ENCODE data around the gene SYT6. TPM values are rescaled to one million over a fixed set of nuclear protein-coding genes. Genes with fewer than 3 reads are reported as not detected.

SYT6 gene
- total RNA-seq, 1 experiment from 2014 or later: not detected

DNA sequence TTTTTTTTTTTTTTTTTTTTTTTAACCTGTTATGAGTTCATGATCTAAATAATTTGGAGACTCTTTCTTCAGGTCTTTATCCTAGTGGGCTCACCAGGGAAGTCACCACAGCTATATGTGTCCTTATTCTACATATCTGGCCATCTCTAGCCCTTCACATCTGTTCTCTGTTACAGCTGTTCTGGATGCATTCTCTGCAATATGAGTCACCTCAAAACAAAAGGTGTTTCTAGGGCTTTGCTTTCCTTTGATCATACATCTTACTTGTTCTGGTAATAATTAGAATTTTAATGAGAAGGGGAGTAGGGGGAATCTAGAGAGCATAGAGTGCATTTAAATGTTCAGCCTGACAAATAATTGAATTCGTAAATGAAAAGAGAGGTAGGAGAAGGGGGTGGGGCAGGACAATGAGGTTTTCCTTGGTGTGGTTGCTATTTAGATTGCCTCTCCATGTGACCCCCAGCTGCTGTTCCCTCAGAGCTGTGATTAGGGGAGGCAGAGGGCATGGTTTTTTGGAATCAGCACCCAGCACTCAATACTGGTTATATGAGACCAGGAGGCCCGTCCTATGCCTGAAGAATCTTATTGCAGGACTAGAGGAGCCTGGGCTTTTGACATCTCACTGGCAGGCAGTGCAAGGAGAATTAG lies 8.0 kb downstream of the SYT6 start:
- H3K4me3 ChIP-seq (ENCODE audit: low read depth in 2 of 2, low read length in 2 of 2): no peak overlapping the region
- H3K27ac ChIP-seq (ENCODE audit: low read length): no peak overlapping the region
- no peaks in the 10 kb centered on the region for H3K9me3 ChIP-seq (ENCODE audit: control insufficient read depth, insufficient read depth, low read depth, low read length)
- ATAC-seq (no peak), DNase-seq (ENCODE audit: low read depth, low spot score) (no peak)
- no TSS peak for BruUV-seq (replicated peaks)
- CTCF ChIA-PET: no interaction called here
- H3K27me3 ChIP-seq (ENCODE audit: control insufficient read depth, insufficient read depth, low read length): no peaks in the 10 kb centered on the region
- intact Hi-C loops (cut with micrococcal nuclease; ENCODE audit: unreplicated experiment): no loop called here
- in situ Hi-C loops (cut with HindIII; ENCODE audit: low pct_unique_long_range_greater_than_20kb, low sequenced_read_pairs): no loop called here
- POLR2A ChIA-PET: no interaction called here
- no peaks in the 10 kb centered on the region for H3K36me3 ChIP-seq (ENCODE audit: control insufficient read depth, insufficient read depth, low read length)
- no peaks in the 10 kb centered on the region for H3K4me1 ChIP-seq (ENCODE audit: control insufficient read depth, insufficient read depth, low read length)
- TF ChIP-seq SIN3A (IDR thresholded peaks at IDR 0.05; ENCODE audit: borderline replicate concordance, insufficient read depth, low read depth, low read length) (no peak), TCF7L2 (IDR thresholded peaks at IDR 0.05; ENCODE audit: low read depth, low read length) (no peak), POLR2AphosphoS5 (IDR thresholded peaks at IDR 0.05; ENCODE audit: low read depth, low read length) (no peak)
- TF ChIP-seq, protein P1, sequence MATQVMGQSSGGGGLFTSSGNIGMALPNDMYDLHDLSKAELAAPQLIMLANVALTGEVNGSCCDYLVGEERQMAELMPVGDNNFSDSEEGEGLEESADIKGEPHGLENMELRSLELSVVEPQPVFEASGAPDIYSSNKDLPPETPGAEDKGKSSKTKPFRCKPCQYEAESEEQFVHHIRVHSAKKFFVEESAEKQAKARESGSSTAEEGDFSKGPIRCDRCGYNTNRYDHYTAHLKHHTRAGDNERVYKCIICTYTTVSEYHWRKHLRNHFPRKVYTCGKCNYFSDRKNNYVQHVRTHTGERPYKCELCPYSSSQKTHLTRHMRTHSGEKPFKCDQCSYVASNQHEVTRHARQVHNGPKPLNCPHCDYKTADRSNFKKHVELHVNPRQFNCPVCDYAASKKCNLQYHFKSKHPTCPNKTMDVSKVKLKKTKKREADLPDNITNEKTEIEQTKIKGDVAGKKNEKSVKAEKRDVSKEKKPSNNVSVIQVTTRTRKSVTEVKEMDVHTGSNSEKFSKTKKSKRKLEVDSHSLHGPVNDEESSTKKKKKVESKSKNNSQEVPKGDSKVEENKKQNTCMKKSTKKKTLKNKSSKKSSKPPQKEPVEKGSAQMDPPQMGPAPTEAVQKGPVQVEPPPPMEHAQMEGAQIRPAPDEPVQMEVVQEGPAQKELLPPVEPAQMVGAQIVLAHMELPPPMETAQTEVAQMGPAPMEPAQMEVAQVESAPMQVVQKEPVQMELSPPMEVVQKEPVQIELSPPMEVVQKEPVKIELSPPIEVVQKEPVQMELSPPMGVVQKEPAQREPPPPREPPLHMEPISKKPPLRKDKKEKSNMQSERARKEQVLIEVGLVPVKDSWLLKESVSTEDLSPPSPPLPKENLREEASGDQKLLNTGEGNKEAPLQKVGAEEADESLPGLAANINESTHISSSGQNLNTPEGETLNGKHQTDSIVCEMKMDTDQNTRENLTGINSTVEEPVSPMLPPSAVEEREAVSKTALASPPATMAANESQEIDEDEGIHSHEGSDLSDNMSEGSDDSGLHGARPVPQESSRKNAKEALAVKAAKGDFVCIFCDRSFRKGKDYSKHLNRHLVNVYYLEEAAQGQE (IDR thresholded peaks at IDR 0.05; ENCODE audit: insufficient read depth in 1 of 2, low read depth in 2 of 2, low read length in 1 of 2): no peak
- TF ChIP-seq, protein P2, sequence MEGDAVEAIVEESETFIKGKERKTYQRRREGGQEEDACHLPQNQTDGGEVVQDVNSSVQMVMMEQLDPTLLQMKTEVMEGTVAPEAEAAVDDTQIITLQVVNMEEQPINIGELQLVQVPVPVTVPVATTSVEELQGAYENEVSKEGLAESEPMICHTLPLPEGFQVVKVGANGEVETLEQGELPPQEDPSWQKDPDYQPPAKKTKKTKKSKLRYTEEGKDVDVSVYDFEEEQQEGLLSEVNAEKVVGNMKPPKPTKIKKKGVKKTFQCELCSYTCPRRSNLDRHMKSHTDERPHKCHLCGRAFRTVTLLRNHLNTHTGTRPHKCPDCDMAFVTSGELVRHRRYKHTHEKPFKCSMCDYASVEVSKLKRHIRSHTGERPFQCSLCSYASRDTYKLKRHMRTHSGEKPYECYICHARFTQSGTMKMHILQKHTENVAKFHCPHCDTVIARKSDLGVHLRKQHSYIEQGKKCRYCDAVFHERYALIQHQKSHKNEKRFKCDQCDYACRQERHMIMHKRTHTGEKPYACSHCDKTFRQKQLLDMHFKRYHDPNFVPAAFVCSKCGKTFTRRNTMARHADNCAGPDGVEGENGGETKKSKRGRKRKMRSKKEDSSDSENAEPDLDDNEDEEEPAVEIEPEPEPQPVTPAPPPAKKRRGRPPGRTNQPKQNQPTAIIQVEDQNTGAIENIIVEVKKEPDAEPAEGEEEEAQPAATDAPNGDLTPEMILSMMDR (IDR thresholded peaks at IDR 0.05): no peak

DNA sequence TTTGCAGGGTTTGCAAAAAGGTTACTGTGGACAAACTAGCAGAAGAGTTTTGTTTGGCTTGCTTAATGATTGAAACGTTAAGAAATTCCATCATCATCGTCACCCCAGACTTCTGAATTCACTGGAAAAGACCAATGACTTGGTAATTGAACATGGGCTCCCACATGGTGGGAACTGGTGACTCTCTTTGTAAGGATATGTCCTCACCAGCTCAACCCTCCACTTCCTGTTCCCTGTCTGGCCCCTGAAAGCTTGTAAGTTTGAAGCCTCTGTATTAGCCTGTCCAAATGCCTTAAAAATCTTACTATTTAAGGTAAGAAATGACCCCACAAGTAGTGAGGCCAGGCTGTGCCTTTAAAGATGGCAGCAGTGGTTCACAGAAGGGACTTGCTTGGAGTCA lies 9.7 kb downstream of the SYT6 start:
- ChIA-PET CTCF (no interaction called here), POLR2A (no interaction called here)
- intact Hi-C loops (cut with micrococcal nuclease; ENCODE audit: unreplicated experiment) (no loop called here), in situ Hi-C loops (cut with HindIII; ENCODE audit: low pct_unique_long_range_greater_than_20kb, low sequenced_read_pairs) (no loop called here)
- H3K27me3 ChIP-seq (ENCODE audit: control insufficient read depth, insufficient read depth, low read length): no peaks in the 10 kb centered on the region
- DNase-seq (ENCODE audit: low read depth, low spot score) (no peak), ATAC-seq (no peak)
- no peaks in the 10 kb centered on the region for H3K36me3 ChIP-seq (ENCODE audit: control insufficient read depth, insufficient read depth, low read length)
- H3K4me3 ChIP-seq (ENCODE audit: low read depth in 2 of 2, low read length in 2 of 2): no peak overlapping the region
- H3K27ac ChIP-seq (ENCODE audit: low read length): no peak overlapping the region
- H3K4me1 ChIP-seq (ENCODE audit: control insufficient read depth, insufficient read depth, low read length): no peaks in the 10 kb centered on the region
- no peaks in the 10 kb centered on the region for H3K9me3 ChIP-seq (ENCODE audit: control insufficient read depth, insufficient read depth, low read depth, low read length)
- BruUV-seq (replicated peaks): no TSS peak
- TF ChIP-seq POLR2AphosphoS5 (IDR thresholded peaks at IDR 0.05; ENCODE audit: low read depth, low read length): no peak
- TF ChIP-seq, protein P1 (IDR thresholded peaks at IDR 0.05; ENCODE audit: insufficient read depth in 1 of 2, low read depth in 2 of 2, low read length in 1 of 2): no peak
- TF ChIP-seq, protein P2 (IDR thresholded peaks at IDR 0.05): no peak

All from Panc1 (cell line).